HCT116 (cell line): ENCODE results near the gene CD58. TPM values are rescaled to one million over a fixed set of nuclear protein-coding genes. Genes with fewer than 3 reads are reported as not detected.

Source experiments
- ATAC-seq: fragments of 200-7000 bp; cut with Tn5 transposase; 2 replicates; pipeline ENCODE4 v1.9.1; 2020; ENCODE audit warnings: mild to moderate bottlenecking, moderate library complexity
- BruUV-seq: library from RNA; stranded (reverse); fragments of 400-500 nt; replicated peaks from 2 replicates; lab custom pipeline; 2021; lab: Mats Ljungman, UMichigan
- CTCF ChIA-PET: fragments of 300-600 bp; sonication (Branson Sonifier 250); formaldehyde crosslinking; loops from one replicate; lab custom pipeline; 2021; ENCODE audit warnings: antibody characterized with exemption; lab: Charles Lee
- POLR2A ChIA-PET: fragments of 300-600, 350-600 bp; sonication (Branson Sonifier 250); formaldehyde crosslinking; loops from one replicate; lab custom pipeline; 2021; ENCODE audit warnings: antibody characterized with exemption; lab: Charles Lee
- RAD21 ChIA-PET, 2 experiments: fragments of 300-600 bp; sonication (Branson Sonifier 250); formaldehyde crosslinking; loops; one replicate each; lab custom pipeline; 2023; ENCODE audit warnings: low total read pairs in 2 of 2; ENCODE audit not compliant: uncharacterized antibody in 2 of 2, unreplicated experiment in 2 of 2, low non-redundant PET in 1 of 2; lab: Charles Lee
- DNase-seq: peaks from one replicate; pipeline ENCODE4 v3.0.0-alpha.2; 2010; ENCODE audit warnings: low read depth, low spot score
- H2AFZ ChIP-seq: fragments of 200-600 bp; shearing (Covaris generic), sonication (generic); 2 replicates; pipeline ENCODE4 v1.6.1; 2017; ENCODE audit warnings: low read depth, mixed run types, mixed read lengths, antibody characterized with exemption, low read length; ENCODE audit not compliant: poor library complexity, severe bottlenecking
- H3K27ac ChIP-seq: 2 replicates; pipeline ENCODE4 v1.5.1; 2012; ENCODE audit warnings: low read depth, low read length
- H3K27me3 ChIP-seq: fragments of 200-600 bp; sonication (generic); 2 replicates; pipeline ENCODE4 v1.6.1; 2016; ENCODE audit warnings: mixed run types, low read length, mixed read lengths; ENCODE audit not compliant: insufficient read depth
- H3K36me3 ChIP-seq, 2 experiments: fragments of 200-500 bp in 1 of 2; fragments of 200-600 bp in 1 of 2; sonication (Bioruptor generic) in 1 of 2; sonication (generic) in 1 of 2; 2 replicates each; pipeline versions ENCODE4 v1.5.1 to v1.6.1; 2014 to 2016; ENCODE audit warnings: low read length in 2 of 2, inconsistent platforms in 1 of 2, mixed read lengths in 1 of 2, mixed run types in 1 of 2; ENCODE audit not compliant: insufficient read depth in 2 of 2, control insufficient read depth in 1 of 2
- H3K4me1 ChIP-seq, 2 experiments: fragments of 200-600 bp in 1 of 2; sonication (generic) in 1 of 2; 2 replicates each; pipeline versions ENCODE4 v1.5.1 to v1.6.1; 2012 to 2017; ENCODE audit warnings: low read length in 2 of 2, inconsistent platforms in 1 of 2, mild to moderate bottlenecking in 1 of 2, mixed read lengths in 1 of 2, mixed run types in 1 of 2, moderate library complexity in 1 of 2; ENCODE audit not compliant: insufficient read depth in 2 of 2, control insufficient read depth in 1 of 2
- H3K4me2 ChIP-seq: fragments of 200-600 bp; sonication (generic); 2 replicates; pipeline ENCODE4 v1.6.1; 2017; ENCODE audit warnings: mixed run types, low read length, mixed read lengths
- H3K4me3 ChIP-seq, 2 experiments: fragments of 200-600 bp in 1 of 2; sonication (generic) in 1 of 2; replicated peaks in 1 of 2; 2 replicates each; pipeline ENCODE4 v1.5.1; 2011 to 2016; ENCODE audit warnings: low read length in 2 of 2, control low read depth in 1 of 2, low read depth in 1 of 2, mild to moderate bottlenecking in 1 of 2, mixed read lengths in 1 of 2, mixed run types in 1 of 2
- H3K79me2 ChIP-seq: fragments of 200-600 bp; sonication (generic); 2 replicates; pipeline ENCODE4 v1.6.1; 2017; ENCODE audit warnings: mild to moderate bottlenecking, mixed run types, low read length, moderate library complexity, mixed read lengths; ENCODE audit not compliant: insufficient read depth
- H3K9ac ChIP-seq: fragments of 200-600 bp; sonication (generic); 2 replicates; pipeline ENCODE4 v1.6.1; 2016; ENCODE audit warnings: low read length, mixed read lengths
- H3K9me2 ChIP-seq: fragments of 200-600 bp; sonication (generic), shearing (Covaris generic); 2 replicates; pipeline ENCODE4 v1.6.1; 2017; ENCODE audit warnings: mixed run types, mild to moderate bottlenecking, moderate library complexity; ENCODE audit not compliant: insufficient read depth
- H3K9me3 ChIP-seq, 2 experiments: fragments of 200-500 bp in 1 of 2; fragments of 200-600 bp in 1 of 2; sonication (Bioruptor generic) in 1 of 2; sonication (generic) in 1 of 2; 2 replicates each; pipeline ENCODE4 v1.6.1; 2014 to 2017; ENCODE audit warnings: low read length in 2 of 2, mixed read lengths in 2 of 2, inconsistent platforms in 1 of 2, low read depth in 1 of 2, mild to moderate bottlenecking in 1 of 2, mixed run types in 1 of 2, moderate library complexity in 1 of 2; ENCODE audit not compliant: control insufficient read depth in 1 of 2, insufficient read depth in 1 of 2
- H4K20me1 ChIP-seq: fragments of 200-600 bp; sonication (generic), shearing (Covaris generic); 2 replicates; pipeline ENCODE4 v1.6.1; 2017; ENCODE audit warnings: mixed run types, mild to moderate bottlenecking, moderate library complexity; ENCODE audit not compliant: insufficient read depth
- ATF3 ChIP-seq: IDR thresholded peaks from 2 replicates; pipeline ENCODE4 v1.6.1; 2012
- CBX3 ChIP-seq: IDR thresholded peaks from 2 replicates; pipeline ENCODE4 v1.6.1; 2012; ENCODE audit warnings: low read depth
- CEBPB ChIP-seq: IDR thresholded peaks from 2 replicates; pipeline ENCODE4 v1.6.1; 2012; ENCODE audit warnings: low read depth
- CTCF ChIP-seq, 3 experiments: fragments of 200-600 bp in 1 of 3; sonication (generic) in 1 of 3; IDR thresholded peaks in 2 of 3; conservative IDR thresholded peaks in 1 of 3; 2 replicates each; pipeline ENCODE4 v1.5.1; 2012 to 2017; ENCODE audit warnings: low read depth in 2 of 3, low read length in 2 of 3, antibody characterized with exemption in 1 of 3, borderline replicate concordance in 1 of 3, control low read depth in 1 of 3, mild to moderate bottlenecking in 1 of 3, mixed read lengths in 1 of 3, mixed run types in 1 of 3, moderate library complexity in 1 of 3; ENCODE audit not compliant: insufficient read depth in 1 of 3
- ELF1 ChIP-seq: IDR thresholded peaks from 2 replicates; pipeline ENCODE4 v1.6.1; 2012; ENCODE audit warnings: low read depth, borderline replicate concordance
- EZH2 ChIP-seq: fragments of 200-600 bp; sonication (generic); IDR thresholded peaks from 2 replicates; pipeline ENCODE4 v1.6.1; 2017; ENCODE audit warnings: antibody characterized with exemption, mixed run types
- FOSL1 ChIP-seq: IDR thresholded peaks from 2 replicates; pipeline ENCODE4 v1.6.1; 2012; ENCODE audit warnings: low read depth
- JUND ChIP-seq: IDR thresholded peaks from 2 replicates; pipeline ENCODE4 v1.6.1; 2012
- MAX ChIP-seq: IDR thresholded peaks from 2 replicates; pipeline ENCODE4 v1.6.1; 2012
- POLR2AphosphoS5 ChIP-seq: IDR thresholded peaks from 2 replicates; pipeline ENCODE4 v1.6.1; 2011; ENCODE audit warnings: mild to moderate bottlenecking, low read depth, low read length, moderate library complexity
- RAD21 ChIP-seq: IDR thresholded peaks from 2 replicates; pipeline ENCODE4 v1.6.1; 2012; ENCODE audit warnings: low read depth, mild to moderate bottlenecking
- REST ChIP-seq: IDR thresholded peaks from 2 replicates; pipeline ENCODE4 v1.6.1; 2012; ENCODE audit warnings: low read depth
- SIN3A ChIP-seq: IDR thresholded peaks from 2 replicates; pipeline ENCODE4 v1.6.1; 2012; ENCODE audit warnings: low read depth
- SRF ChIP-seq: IDR thresholded peaks from 2 replicates; pipeline ENCODE4 v1.6.1; 2012; ENCODE audit warnings: low read depth
- ZFX ChIP-seq: fragments of 450-650 bp; IDR thresholded peaks from 2 replicates; pipeline ENCODE4 v1.6.1; 2017
- ZNF274 ChIP-seq: fragments of 200-500 bp; sonication (Bioruptor generic); IDR thresholded peaks from 2 replicates; pipeline ENCODE4 v1.6.1; 2014; ENCODE audit warnings: mild to moderate bottlenecking, low read depth, low read length, inconsistent platforms
- intact Hi-C: fragments of 100-400 bp; cut with micrococcal nuclease; formaldehyde crosslinking; loops from 2 replicates; pipeline ENCODE4 v1.10.0; 2022
- total RNA-seq: library from RNA; stranded (reverse); gene quantifications from one replicate; pipeline ENCODE4 v1.2.1, GENCODE V29; 2021; ENCODE audit not compliant: unreplicated experiment

The CD58 gene
- total RNA-seq, 1 experiment from 2014 or later = 18.0 TPM

GRCh38 chr1:116518400-116518799, 52.4 kb downstream of the CD58 start:
- no peaks in the 10 kb centered on the region for H3K36me3 ChIP-seq
- no peaks in the 10 kb centered on the region for H4K20me1 ChIP-seq
- DNase-seq (no peak), ATAC-seq (no peak)
- no peak overlapping the region for H3K4me2 ChIP-seq
- H3K27ac ChIP-seq = no peak overlapping the region
- intact Hi-C loops = no loop called here
- CTCF ChIA-PET = no interaction called here
- H3K79me2 ChIP-seq = no peaks in the 10 kb centered on the region
- no peaks in the 10 kb centered on the region for H3K9me3 ChIP-seq
- no peak overlapping the region for H3K9ac ChIP-seq
- H3K4me1 ChIP-seq = peaks cover 0 to 4% of the 10 kb centered on the region in 2 experiments; a peak in 1 of 4 replicates
- no TSS peak for BruUV-seq
- H3K27me3 ChIP-seq = no peaks in the 10 kb centered on the region
- POLR2A ChIA-PET = no interaction called here
- TF ChIP-seq MAX (no peak), CEBPB (no peak), FOSL1 (no peak), EZH2 (no peak), RAD21 (no peak), ZNF274 (no peak), POLR2AphosphoS5 (no peak), ZFX (no peak), ATF3 (no peak), ELF1 (no peak), JUND (no peak)
- no peak overlapping the region for H2AFZ ChIP-seq
- no peaks in the 10 kb centered on the region for H3K9me2 ChIP-seq
- RAD21 ChIA-PET = interaction anchor here in 1 of 2 experiments (0.7 kb wide), 1 partner anchor 29 kb away, joined by 4 read pairs; no protein-coding TSS in a partner anchor
- H3K4me3 ChIP-seq = no peak overlapping the region

GRCh38 chr1:116516631-116517030, 54.2 kb downstream of the CD58 start:
- intact Hi-C loops = no loop called here
- Histone ChIP-seq H3K79me2 (no peaks in the 10 kb centered on the region), H3K4me3 (no peak overlapping the region), H3K36me3 (no peaks in the 10 kb centered on the region), H3K4me1 (peaks cover 0 to 4% of the 10 kb centered on the region in 2 experiments; a peak in 1 of 4 replicates), H3K4me2 (no peak overlapping the region), H3K9ac (no peak overlapping the region), H3K27me3 (no peaks in the 10 kb centered on the region), H3K9me3 (no peaks in the 10 kb centered on the region), H4K20me1 (no peaks in the 10 kb centered on the region), H3K9me2 (no peaks in the 10 kb centered on the region), H3K27ac (no peak overlapping the region), H2AFZ (no peak overlapping the region)
- ATAC-seq = no peak
- RAD21 ChIA-PET = no interaction called here
- DNase-seq = no peak
- no TSS peak for BruUV-seq
- CTCF ChIA-PET = no interaction called here
- POLR2A ChIA-PET = no interaction called here
- TF ChIP-seq CBX3 (no peak), SRF (no peak), ZFX (no peak), ELF1 (no peak), CTCF (IDR thresholded peaks at IDR 0.05 in 2 of 3, conservative IDR thresholded peaks at IDR 0.05 in 1 of 3; ENCODE audit: borderline replicate concordance in 1 of 3, insufficient read depth in 1 of 3, low read depth in 2 of 3, low read length in 2 of 3) (no peak), SIN3A (no peak), EZH2 (no peak), POLR2AphosphoS5 (no peak), REST (no peak), ZNF274 (no peak), FOSL1 (no peak), ATF3 (no peak)
